B cell (primary cell): ENCODE results near the gene WNT11.

Experiments
- CTCF ChIP-seq: fragments of 200-600 bp; IDR thresholded peaks from one replicate; pipeline ENCODE4 v1.8.0; 2022; ENCODE audit warnings: antibody characterized with exemption, mild to moderate bottlenecking
- EZH2 ChIP-seq: IDR thresholded peaks from 2 replicates; pipeline ENCODE4 v1.6.1; 2012; ENCODE audit warnings: borderline replicate concordance, low read depth, mild to moderate bottlenecking, moderate library complexity, low read length; ENCODE audit not compliant: insufficient read depth, poor library complexity, severe bottlenecking

GRCh38 chr11:76205252-76206076 is 838 bp downstream of the WNT11 start:
- no peak for TF ChIP-seq CTCF
- no peak for TF ChIP-seq EZH2
